Activated CD4-positive, alpha-beta T cell treated with anti-CD3 and anti-CD28 coated beads for 4 hours (primary cell): ENCODE data around the gene ZMYND8.
"Not testable (repeated sequence)": the region's sequence is repeated elsewhere in the genome, so short reads cannot be mapped to it uniquely, and the experiment has no call there.

Experiments used
- DNase-seq, 2 donors: peaks; one replicate each; pipeline ENCODE4 v3.0.0-alpha.2; 2020

Gene ZMYND8

GRCh38 chr20:47217482-47218446 lies 138.7 kb downstream of the ZMYND8 start:
- DNase-seq, result no peak

DNA sequence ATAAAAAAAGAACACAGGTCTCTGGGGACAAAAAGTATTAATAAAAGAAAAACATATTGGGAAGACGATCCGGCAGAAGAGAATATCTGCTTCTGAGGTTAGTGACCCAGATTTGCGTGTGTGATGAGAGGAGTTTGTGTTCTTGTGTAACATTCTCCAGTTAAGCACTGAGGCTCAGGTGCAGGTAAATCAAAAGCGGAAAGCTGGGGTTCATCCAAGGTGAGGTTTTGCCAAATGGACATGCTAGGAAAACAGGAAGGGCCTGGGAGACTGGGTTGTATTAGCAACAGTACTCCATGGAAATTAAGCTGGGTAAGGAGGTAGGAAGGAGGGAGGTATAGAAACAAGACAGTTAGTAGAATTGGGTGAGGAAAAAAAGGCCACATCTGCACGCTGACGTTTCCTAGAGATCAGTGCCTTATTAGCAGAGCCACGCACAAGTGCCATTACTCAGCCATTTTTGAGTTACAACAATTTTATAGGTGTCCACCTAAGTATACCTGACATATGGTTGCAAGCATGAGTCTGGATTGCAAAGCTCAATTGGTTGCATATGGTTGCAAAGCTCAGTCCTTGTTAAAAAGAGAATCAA lies 139.6 kb downstream of the ZMYND8 start:
- no peak for DNase-seq

DNA sequence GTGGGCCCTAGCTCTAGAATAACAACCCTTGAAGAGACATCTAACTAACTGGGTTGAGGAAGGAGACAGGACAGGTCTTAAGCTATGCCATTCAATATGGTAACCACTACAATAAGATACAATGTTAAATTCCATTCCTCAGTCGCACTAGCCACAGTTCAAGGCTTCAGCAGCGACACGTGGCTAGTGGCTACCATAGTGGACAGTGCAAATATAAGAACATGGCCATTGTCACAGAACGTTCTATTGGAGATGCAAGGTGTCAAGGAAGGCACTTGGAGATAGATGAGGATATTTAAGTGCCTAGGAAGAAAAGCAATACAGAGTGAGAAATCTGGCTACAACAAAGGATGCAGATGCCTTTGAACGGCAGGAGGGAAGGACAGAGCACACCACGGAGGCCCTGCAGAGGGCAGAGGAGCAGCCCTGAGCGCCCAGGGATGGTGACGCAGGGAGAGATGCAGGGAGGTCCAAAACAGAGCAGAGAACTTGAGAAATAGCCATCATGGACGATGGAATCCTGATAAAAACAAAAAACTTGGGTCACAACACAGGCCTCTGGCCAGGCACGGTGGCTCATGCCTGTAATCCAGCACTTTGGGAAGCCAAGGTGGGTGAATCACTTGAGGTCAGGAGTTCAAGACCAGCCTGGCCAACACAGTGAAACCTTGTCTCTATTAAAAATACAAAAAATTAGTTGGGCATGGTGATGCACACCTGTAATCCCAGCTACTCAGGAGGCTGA lies 140.7 kb downstream of the ZMYND8 start:
- no peak for DNase-seq

- DNase-seq, result no peak
Observed at GRCh38 chr20:47213966-47214365, 142.5 kb downstream of the ZMYND8 start.

- no peak for DNase-seq
Observed at GRCh38 chr20:47212606-47213207, 143.8 kb downstream of the ZMYND8 start.

GRCh38 chr20:47211036-47211435 lies 145.5 kb downstream of the ZMYND8 start:
- no peak for DNase-seq

DNA sequence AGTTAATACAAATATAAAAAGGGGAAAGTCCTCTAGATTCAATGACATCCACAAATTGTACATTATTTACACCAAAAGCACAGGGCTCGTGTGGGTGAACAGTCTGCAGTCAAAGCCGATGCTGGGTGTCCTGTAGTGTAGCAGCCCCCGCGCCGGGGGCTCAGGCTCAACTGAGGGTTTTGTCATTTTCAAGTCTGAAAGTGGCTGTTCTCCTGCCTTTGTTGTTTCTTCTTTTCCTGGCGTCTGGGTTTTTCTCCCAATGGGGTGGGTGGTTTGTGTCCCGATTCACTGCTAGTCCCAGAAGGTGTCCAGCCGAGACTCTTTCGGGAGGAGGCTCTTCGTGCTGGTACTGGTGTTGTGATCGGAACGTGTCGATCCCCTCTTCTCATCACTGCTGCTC lies 146.0 kb downstream of the ZMYND8 start:
- DNase-seq, result no peak

GRCh38 chr20:47209982-47210381 lies 146.5 kb downstream of the ZMYND8 start:
- DNase-seq, result no peak

- no peak for DNase-seq
Observed at GRCh38 chr20:47208534-47209174, 147.8 kb downstream of the ZMYND8 start.

- DNase-seq, result no peak
Observed at GRCh38 chr20:47206962-47207641, 149.4 kb downstream of the ZMYND8 start.

DNA sequence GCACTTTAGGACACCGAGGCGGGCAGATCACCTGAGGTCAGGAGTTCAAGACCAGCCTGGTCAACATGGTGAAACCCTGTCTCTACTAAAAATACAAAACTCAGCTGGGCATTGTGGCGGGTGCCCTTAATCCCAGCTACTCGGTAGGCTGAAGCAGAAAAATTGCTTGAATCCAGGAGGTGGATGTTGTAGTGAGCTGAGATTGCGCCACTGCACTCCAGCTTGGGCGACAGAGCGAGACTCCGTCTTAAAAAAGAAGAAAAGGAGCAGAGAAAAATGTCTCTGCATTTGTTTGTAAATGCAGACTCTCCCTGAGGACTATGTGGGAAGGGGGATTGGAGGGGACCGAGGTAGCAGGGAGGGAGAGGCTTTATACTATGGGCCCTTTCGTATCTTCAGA lies 149.9 kb downstream of the ZMYND8 start:
- DNase-seq, result not testable (repeated sequence)

DNA sequence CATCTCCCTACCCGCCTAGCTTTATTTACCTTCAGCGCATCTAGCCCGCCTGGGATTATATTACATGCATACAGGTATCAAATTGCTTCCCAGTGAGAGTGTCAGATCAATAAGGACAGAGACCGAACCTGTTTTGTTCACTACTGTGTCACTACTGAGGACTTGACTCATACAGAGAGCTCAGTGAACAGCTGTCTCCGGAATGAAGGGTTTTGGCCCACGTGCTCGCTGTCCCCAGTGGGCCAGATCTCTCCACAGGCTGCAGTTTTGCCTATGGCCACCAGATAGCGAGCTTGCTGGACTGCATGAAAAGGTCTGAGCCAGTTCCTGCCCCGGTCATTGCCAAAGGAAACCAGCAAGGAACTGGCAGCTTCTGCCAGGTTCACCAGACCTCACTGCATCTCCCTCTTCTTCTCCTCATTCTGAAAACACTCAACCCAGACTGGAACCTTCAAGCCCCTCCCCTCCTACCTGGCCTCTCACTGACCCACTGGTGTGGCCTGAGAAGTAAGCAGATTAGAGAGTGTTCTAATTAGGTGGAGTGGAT lies 150.8 kb downstream of the ZMYND8 start:
- peak in 1 of 2 donors; percentile 56 for DNase-seq

- DNase-seq, result not testable (repeated sequence)
Observed at GRCh38 chr20:47204850-47205122, 151.7 kb downstream of the ZMYND8 start.

DNA sequence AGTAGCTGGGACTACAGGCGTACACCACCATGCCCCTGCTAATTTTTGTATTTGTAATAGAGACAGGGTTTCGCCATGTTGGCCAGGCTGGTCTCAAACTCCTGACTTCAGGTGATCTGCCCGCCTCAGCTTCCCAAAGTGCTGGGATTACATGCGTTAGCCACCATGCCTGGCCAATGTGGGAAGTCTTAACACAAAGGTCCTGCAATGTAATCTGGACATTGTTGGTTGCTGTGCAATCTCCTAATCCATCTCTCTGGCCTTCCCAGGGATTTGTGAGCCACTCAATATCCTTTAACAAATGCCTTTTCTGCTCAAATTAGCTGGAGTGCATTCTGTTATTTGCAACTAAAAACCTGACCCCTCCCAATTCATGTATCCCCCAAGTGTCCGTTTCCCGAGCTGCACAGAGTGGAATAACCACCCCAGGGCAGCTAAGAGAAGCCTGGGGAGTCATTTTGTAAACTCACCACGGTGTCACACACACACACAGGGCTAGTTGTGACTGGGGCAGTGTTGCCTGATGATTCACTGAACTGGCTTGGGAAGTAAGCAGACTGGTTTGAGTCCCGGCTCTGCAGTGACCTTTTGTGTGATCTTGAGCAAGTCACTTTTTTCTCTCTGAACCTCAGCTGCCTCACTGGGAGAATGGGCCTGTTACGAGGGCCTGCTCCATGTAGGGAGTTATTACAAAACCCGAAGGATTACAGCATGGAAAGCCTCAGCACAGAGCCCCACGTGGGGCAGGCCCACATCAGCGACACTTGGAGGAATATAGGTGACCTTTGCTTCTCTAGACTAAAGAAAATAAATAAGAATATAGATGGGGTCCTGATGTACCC lies 152.3 kb downstream of the ZMYND8 start:
- no peak for DNase-seq

GRCh38 chr20:47202733-47203667 lies 153.5 kb downstream of the ZMYND8 start:
- no peak for DNase-seq

- DNase-seq, result no peak
Observed at GRCh38 chr20:47201074-47201730, 155.3 kb downstream of the ZMYND8 start.

- DNase-seq, result no peak
Observed at GRCh38 chr20:47198996-47199552, 157.4 kb downstream of the ZMYND8 start.

- no peak for DNase-seq
Observed at GRCh38 chr20:47198254-47198671, 158.2 kb downstream of the ZMYND8 start.
